Measurements from ENCODE around the gene CNN3.

Gene CNN3

DNA sequence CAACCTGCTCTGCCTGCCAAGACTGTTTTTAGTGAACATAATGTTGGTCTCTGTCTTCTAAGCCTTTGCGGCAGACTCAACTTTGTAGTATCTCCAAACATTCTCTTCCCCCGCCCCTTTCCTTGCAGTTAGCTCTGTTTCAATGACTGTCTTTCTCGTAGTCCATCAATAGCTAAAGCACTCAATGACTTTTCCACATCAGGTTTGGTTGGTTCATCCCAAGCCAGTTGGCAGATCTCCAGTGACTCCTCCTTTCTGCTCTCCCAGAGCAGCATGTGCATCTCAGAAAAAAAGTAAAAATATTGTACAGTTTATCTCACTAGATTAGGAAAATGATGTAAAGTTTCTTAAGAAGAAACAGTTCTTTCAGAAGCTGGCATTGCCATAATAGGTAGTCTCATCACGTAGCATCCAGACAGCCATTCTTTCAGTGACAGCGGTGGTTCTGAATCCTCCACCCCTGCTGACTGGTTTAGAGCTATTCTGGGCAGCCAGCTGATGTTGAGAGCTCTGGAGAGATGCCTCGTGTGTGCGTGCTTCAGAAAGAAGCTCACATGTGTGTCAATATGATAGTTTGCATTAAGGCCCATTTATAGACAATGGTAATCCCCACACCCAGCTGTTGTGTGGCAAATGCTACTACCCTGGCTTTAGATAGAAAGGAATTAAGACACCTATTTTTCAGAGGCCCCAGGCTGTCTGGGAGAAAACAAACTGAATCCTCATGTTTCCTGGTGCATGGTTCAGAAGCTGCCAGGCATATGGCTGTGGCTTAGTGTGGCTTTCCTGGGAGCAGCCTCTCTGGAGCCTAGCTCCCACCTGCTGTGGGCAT is 53.2 kb downstream of the CNN3 start:
- no peaks in the 10 kb centered on the region for H3K79me2 ChIP-seq (ENCODE audit: insufficient read depth, low read length)
- no peaks in the 10 kb centered on the region for H3K9me2 ChIP-seq (replicated peaks; ENCODE audit: low read depth, low read length)
- no peaks in the 10 kb centered on the region for H3K9me3 ChIP-seq (ENCODE audit: insufficient read depth, low read depth, low read length)
- no peak overlapping the region for H3K4me2 ChIP-seq (ENCODE audit: low read depth, low read length, poor library complexity, severe bottlenecking)
- H2AFZ ChIP-seq (ENCODE audit: low read length): no peak overlapping the region
- no peaks in the 10 kb centered on the region for H3K36me3 ChIP-seq (ENCODE audit: insufficient read depth, low read length)
- no peaks in the 10 kb centered on the region for H3K27me3 ChIP-seq (ENCODE audit: insufficient read depth, low read length, poor library complexity, severe bottlenecking)
- TF ChIP-seq EZH2phosphoT487 (IDR thresholded peaks at IDR 0.05; ENCODE audit: borderline replicate concordance): no peak
- TF ChIP-seq, protein P1, sequence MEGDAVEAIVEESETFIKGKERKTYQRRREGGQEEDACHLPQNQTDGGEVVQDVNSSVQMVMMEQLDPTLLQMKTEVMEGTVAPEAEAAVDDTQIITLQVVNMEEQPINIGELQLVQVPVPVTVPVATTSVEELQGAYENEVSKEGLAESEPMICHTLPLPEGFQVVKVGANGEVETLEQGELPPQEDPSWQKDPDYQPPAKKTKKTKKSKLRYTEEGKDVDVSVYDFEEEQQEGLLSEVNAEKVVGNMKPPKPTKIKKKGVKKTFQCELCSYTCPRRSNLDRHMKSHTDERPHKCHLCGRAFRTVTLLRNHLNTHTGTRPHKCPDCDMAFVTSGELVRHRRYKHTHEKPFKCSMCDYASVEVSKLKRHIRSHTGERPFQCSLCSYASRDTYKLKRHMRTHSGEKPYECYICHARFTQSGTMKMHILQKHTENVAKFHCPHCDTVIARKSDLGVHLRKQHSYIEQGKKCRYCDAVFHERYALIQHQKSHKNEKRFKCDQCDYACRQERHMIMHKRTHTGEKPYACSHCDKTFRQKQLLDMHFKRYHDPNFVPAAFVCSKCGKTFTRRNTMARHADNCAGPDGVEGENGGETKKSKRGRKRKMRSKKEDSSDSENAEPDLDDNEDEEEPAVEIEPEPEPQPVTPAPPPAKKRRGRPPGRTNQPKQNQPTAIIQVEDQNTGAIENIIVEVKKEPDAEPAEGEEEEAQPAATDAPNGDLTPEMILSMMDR (conservative IDR thresholded peaks at IDR 0.05; ENCODE audit: low read length): no peak
- no peak overlapping the region for H3K4me3 ChIP-seq (ENCODE audit: low read length, poor library complexity, severe bottlenecking)
- no peaks in the 10 kb centered on the region for H4K20me1 ChIP-seq (ENCODE audit: insufficient read depth, low read length, poor library complexity, severe bottlenecking)
- H3K9ac ChIP-seq (ENCODE audit: low read depth, low read length, poor library complexity, severe bottlenecking): no peak overlapping the region
- H3K4me1 ChIP-seq (ENCODE audit: insufficient read depth, low read length, poor library complexity, severe bottlenecking): peaks cover 7% of the 10 kb centered on the region
- H3F3A ChIP-seq (ENCODE audit: low read depth): no peaks in the 10 kb centered on the region

DNA sequence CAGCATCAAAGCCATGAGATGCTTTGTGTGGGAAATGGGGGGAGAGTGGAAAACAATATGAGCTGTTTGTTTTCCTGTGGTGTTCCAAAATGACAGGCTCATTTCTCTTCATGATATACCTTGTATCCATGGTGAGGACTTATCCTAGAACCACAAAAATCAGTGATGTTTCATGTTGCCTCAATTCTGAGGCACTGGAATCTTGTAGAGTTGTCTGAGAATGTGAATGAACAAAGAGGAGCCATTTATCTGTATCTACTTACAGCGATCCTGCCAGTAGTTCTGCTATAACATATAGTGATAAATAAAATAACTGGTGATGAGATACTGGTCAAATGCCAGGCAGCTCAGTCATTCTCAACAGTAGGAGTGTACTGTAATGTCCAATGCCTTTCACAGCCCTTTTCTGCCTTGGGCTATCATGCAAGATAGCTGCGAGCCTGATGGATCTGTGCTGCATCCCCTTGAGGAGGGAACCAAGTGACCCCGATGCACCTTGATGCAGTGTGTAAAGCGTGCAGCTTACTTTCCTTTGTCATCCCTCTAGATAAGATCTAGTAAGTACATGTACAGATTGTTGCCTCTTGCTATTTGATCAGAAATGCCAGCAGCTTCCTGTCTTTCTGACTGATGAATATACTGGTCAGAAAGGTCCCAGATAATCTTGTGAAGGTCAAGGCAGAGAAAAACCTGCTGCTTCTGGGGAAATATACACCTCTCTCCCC is 54.0 kb downstream of the CNN3 start:
- no peak overlapping the region for H3K9ac ChIP-seq (ENCODE audit: low read depth, low read length, poor library complexity, severe bottlenecking)
- TF ChIP-seq, protein P1 (conservative IDR thresholded peaks at IDR 0.05; ENCODE audit: low read length): no peak
- no peak for TF ChIP-seq EZH2phosphoT487 (IDR thresholded peaks at IDR 0.05; ENCODE audit: borderline replicate concordance)
- no peaks in the 10 kb centered on the region for H3K27me3 ChIP-seq (ENCODE audit: insufficient read depth, low read length, poor library complexity, severe bottlenecking)
- no peak overlapping the region for H3K4me2 ChIP-seq (ENCODE audit: low read depth, low read length, poor library complexity, severe bottlenecking)
- H3K9me2 ChIP-seq (replicated peaks; ENCODE audit: low read depth, low read length): no peaks in the 10 kb centered on the region
- H4K20me1 ChIP-seq (ENCODE audit: insufficient read depth, low read length, poor library complexity, severe bottlenecking): no peaks in the 10 kb centered on the region
- H3F3A ChIP-seq (ENCODE audit: low read depth): no peaks in the 10 kb centered on the region
- H3K36me3 ChIP-seq (ENCODE audit: insufficient read depth, low read length): no peaks in the 10 kb centered on the region
- no peak overlapping the region for H3K4me3 ChIP-seq (ENCODE audit: low read length, poor library complexity, severe bottlenecking)
- no peaks in the 10 kb centered on the region for H3K79me2 ChIP-seq (ENCODE audit: insufficient read depth, low read length)
- H3K9me3 ChIP-seq (ENCODE audit: insufficient read depth, low read depth, low read length): no peaks in the 10 kb centered on the region
- peaks cover 7% of the 10 kb centered on the region for H3K4me1 ChIP-seq (ENCODE audit: insufficient read depth, low read length, poor library complexity, severe bottlenecking)
- H2AFZ ChIP-seq (ENCODE audit: low read length): no peak overlapping the region

DNA sequence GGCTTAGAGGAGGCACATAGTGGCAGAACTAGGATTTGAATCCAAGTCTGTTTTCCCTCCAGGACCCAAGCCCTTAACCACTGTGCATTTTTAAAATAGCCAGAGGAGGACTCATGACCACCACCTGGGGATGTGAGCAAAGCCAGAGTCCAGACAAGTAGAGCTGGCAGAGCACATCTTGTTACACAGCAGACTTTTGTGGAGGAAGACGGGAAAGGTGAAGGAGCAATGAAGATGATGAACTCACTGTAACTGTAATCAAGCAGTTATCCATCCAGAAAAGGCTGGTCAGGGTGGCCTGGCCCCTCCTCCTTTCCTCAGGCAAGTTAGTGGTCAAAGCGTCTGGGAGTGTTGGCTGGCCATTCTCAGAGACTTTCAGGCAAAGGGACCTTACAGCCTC is 55.9 kb downstream of the CNN3 start:
- Histone ChIP-seq H3K4me2 (ENCODE audit: low read depth, low read length, poor library complexity, severe bottlenecking) (no peak overlapping the region), H3K36me3 (ENCODE audit: insufficient read depth, low read length) (no peaks in the 10 kb centered on the region), H3K79me2 (ENCODE audit: insufficient read depth, low read length) (no peaks in the 10 kb centered on the region), H3K9me3 (ENCODE audit: insufficient read depth, low read depth, low read length) (no peaks in the 10 kb centered on the region), H3F3A (ENCODE audit: low read depth) (no peaks in the 10 kb centered on the region), H3K4me1 (ENCODE audit: insufficient read depth, low read length, poor library complexity, severe bottlenecking) (peaks cover 7% of the 10 kb centered on the region), H4K20me1 (ENCODE audit: insufficient read depth, low read length, poor library complexity, severe bottlenecking) (no peaks in the 10 kb centered on the region), H2AFZ (ENCODE audit: low read length) (no peak overlapping the region), H3K9me2 (replicated peaks; ENCODE audit: low read depth, low read length) (no peaks in the 10 kb centered on the region), H3K4me3 (ENCODE audit: low read length, poor library complexity, severe bottlenecking) (no peak overlapping the region), H3K9ac (ENCODE audit: low read depth, low read length, poor library complexity, severe bottlenecking) (no peak overlapping the region), H3K27me3 (ENCODE audit: insufficient read depth, low read length, poor library complexity, severe bottlenecking) (no peaks in the 10 kb centered on the region)
- TF ChIP-seq, protein P1 (conservative IDR thresholded peaks at IDR 0.05; ENCODE audit: low read length): no peak
- no peak for TF ChIP-seq EZH2phosphoT487 (IDR thresholded peaks at IDR 0.05; ENCODE audit: borderline replicate concordance)
